WTC11 (cell line): ENCODE data around the gene NDUFA3. TPM values are rescaled to one million over a fixed set of nuclear protein-coding genes. Genes with fewer than 3 reads are reported as not detected.

Source experiments
- AFF4 ChIP-seq: sonication (generic); formaldehyde crosslinking; IDR thresholded peaks from 2 replicates; pipeline ENCODE4 v1.8.1; 2023; ENCODE audit warnings: mild to moderate bottlenecking, missing genetic modification reagents, borderline replicate concordance
- CBFB ChIP-seq: sonication (generic); formaldehyde crosslinking; IDR thresholded peaks from 2 replicates; pipeline ENCODE4 v1.8.1; 2022; ENCODE audit warnings: mild to moderate bottlenecking, low read depth, missing genetic modification reagents
- E2F5 ChIP-seq: sonication (generic); formaldehyde crosslinking; IDR thresholded peaks from 2 replicates; pipeline ENCODE4 v1.8.1; 2022; ENCODE audit warnings: mild to moderate bottlenecking, moderate library complexity, missing genetic modification reagents
- ELF4 ChIP-seq: sonication (generic); formaldehyde crosslinking; IDR thresholded peaks from 2 replicates; pipeline ENCODE4 v1.8.1; 2022; ENCODE audit warnings: low read depth, mild to moderate bottlenecking, moderate library complexity, missing genetic modification reagents
- EMX1 ChIP-seq: fragments of 250-450 bp; sonication (Bioruptor Pico); IDR thresholded peaks from 2 replicates; pipeline ENCODE4 v1.8.0; 2021; ENCODE audit warnings: mild to moderate bottlenecking
- NFYB ChIP-seq: sonication (generic); formaldehyde crosslinking; conservative IDR thresholded peaks from 2 replicates; pipeline ENCODE4 v1.8.0; 2022; ENCODE audit warnings: low read depth, missing genetic modification reagents
- NR1H2 ChIP-seq: sonication (generic); formaldehyde crosslinking; IDR thresholded peaks from 2 replicates; pipeline ENCODE4 v1.9.0; 2021; ENCODE audit warnings: mild to moderate bottlenecking, moderate library complexity, missing genetic modification reagents
- PRRX2 ChIP-seq: fragments of 250-450 bp; sonication (Bioruptor Pico); IDR thresholded peaks from 2 replicates; pipeline ENCODE4 v1.8.0; 2021; ENCODE audit warnings: mild to moderate bottlenecking
- SMAD3 ChIP-seq: sonication (generic); formaldehyde crosslinking; IDR thresholded peaks from 2 replicates; pipeline ENCODE4 v1.8.0; 2022; ENCODE audit warnings: missing genetic modification reagents, mild to moderate bottlenecking, borderline replicate concordance
- SP1 ChIP-seq: sonication (generic); formaldehyde crosslinking; conservative IDR thresholded peaks from 2 replicates; pipeline ENCODE4 v1.8.1; 2022; ENCODE audit warnings: missing genetic modification reagents
- TEAD4 ChIP-seq: sonication (generic); formaldehyde crosslinking; IDR thresholded peaks from 2 replicates; pipeline ENCODE4 v1.8.0; 2022; ENCODE audit warnings: mild to moderate bottlenecking, missing genetic modification reagents
- ZBTB21 ChIP-seq: sonication (generic); formaldehyde crosslinking; IDR thresholded peaks from 2 replicates; pipeline ENCODE4 v1.8.1; 2023; ENCODE audit warnings: mild to moderate bottlenecking, missing genetic modification reagents, borderline replicate concordance
- ZNF281 ChIP-seq: sonication (generic); formaldehyde crosslinking; IDR thresholded peaks from 2 replicates; pipeline ENCODE4 v1.8.0; 2023; ENCODE audit warnings: mild to moderate bottlenecking, missing genetic modification reagents
- ZNF423 ChIP-seq: fragments of 250-450 bp; sonication (Bioruptor Pico); IDR thresholded peaks from 2 replicates; pipeline ENCODE4 v2.1.2; 2022; ENCODE audit warnings: mild to moderate bottlenecking, moderate library complexity
- ZNF425 ChIP-seq: fragments of 250-450 bp; sonication (Bioruptor Pico); conservative IDR thresholded peaks from 2 replicates; pipeline ENCODE4 v1.9.0; 2021; ENCODE audit warnings: mild to moderate bottlenecking
- ZNF671 ChIP-seq: fragments of 250-450 bp; sonication (Bioruptor Pico); IDR thresholded peaks from 2 replicates; pipeline ENCODE4 v1.8.0; 2021; ENCODE audit warnings: mild to moderate bottlenecking
- total RNA-seq: library from RNA; stranded (reverse); gene quantifications from 3 replicates; pipeline ENCODE4 v1.2.3, GENCODE V29; 2021
- TF ChIP-seq, protein P1 (sequence below): sonication (generic); formaldehyde crosslinking; IDR thresholded peaks from 2 replicates; pipeline ENCODE4 v1.8.0; 2022; ENCODE audit warnings: missing genetic modification reagents
- TF ChIP-seq, protein P2 (sequence below): sonication (generic); formaldehyde crosslinking; IDR thresholded peaks from 2 replicates; pipeline ENCODE4 v1.8.0; 2023; ENCODE audit warnings: missing genetic modification reagents
- TF ChIP-seq, protein P3 (sequence below): fragments of 250-450 bp; sonication (Bioruptor Pico); IDR thresholded peaks from 2 replicates; pipeline ENCODE4 v1.9.0; 2021; ENCODE audit warnings: moderate library complexity, mild to moderate bottlenecking, inconsistent platforms, borderline replicate concordance
- TF ChIP-seq, protein P4 (sequence below): fragments of 250-450 bp; sonication (Bioruptor Pico); IDR thresholded peaks from 2 replicates; pipeline ENCODE4 v2.1.2; 2022; ENCODE audit warnings: mild to moderate bottlenecking, moderate library complexity

NDUFA3 gene
- total RNA-seq, 1 experiment from 2014 or later: 181 TPM

- TF ChIP-seq E2F5 (peak; percentile 69; the same call in 1 of the 2 replicates), ZNF671 (CRISPR knock-in tag) (no peak), EMX1 (CRISPR knock-in tag) (no peak), AFF4 (CRISPR knock-in tag) (no peak), ZBTB21 (CRISPR knock-in tag) (no peak), ELF4 (no peak), CBFB (no peak), NFYB (CRISPR knock-in tag) (peak; percentile 91), SMAD3 (CRISPR knock-in tag) (no peak), TEAD4 (no peak), ZNF425 (CRISPR knock-in tag) (no peak), PRRX2 (CRISPR knock-in tag) (no peak), ZNF281 (CRISPR knock-in tag) (peak; percentile 77; the same call in 1 of the 2 replicates), SP1 (CRISPR knock-in tag) (peak; percentile 80; the same call in 1 of the 2 replicates), ZNF423 (CRISPR knock-in tag) (no peak), NR1H2 (no peak)
- TF ChIP-seq, protein P1, sequence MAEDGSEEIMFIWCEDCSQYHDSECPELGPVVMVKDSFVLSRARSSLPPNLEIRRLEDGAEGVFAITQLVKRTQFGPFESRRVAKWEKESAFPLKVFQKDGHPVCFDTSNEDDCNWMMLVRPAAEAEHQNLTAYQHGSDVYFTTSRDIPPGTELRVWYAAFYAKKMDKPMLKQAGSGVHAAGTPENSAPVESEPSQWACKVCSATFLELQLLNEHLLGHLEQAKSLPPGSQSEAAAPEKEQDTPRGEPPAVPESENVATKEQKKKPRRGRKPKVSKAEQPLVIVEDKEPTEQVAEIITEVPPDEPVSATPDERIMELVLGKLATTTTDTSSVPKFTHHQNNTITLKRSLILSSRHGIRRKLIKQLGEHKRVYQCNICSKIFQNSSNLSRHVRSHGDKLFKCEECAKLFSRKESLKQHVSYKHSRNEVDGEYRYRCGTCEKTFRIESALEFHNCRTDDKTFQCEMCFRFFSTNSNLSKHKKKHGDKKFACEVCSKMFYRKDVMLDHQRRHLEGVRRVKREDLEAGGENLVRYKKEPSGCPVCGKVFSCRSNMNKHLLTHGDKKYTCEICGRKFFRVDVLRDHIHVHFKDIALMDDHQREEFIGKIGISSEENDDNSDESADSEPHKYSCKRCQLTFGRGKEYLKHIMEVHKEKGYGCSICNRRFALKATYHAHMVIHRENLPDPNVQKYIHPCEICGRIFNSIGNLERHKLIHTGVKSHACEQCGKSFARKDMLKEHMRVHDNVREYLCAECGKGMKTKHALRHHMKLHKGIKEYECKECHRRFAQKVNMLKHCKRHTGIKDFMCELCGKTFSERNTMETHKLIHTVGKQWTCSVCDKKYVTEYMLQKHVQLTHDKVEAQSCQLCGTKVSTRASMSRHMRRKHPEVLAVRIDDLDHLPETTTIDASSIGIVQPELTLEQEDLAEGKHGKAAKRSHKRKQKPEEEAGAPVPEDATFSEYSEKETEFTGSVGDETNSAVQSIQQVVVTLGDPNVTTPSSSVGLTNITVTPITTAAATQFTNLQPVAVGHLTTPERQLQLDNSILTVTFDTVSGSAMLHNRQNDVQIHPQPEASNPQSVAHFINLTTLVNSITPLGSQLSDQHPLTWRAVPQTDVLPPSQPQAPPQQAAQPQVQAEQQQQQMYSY: no peak
- TF ChIP-seq, protein P2, sequence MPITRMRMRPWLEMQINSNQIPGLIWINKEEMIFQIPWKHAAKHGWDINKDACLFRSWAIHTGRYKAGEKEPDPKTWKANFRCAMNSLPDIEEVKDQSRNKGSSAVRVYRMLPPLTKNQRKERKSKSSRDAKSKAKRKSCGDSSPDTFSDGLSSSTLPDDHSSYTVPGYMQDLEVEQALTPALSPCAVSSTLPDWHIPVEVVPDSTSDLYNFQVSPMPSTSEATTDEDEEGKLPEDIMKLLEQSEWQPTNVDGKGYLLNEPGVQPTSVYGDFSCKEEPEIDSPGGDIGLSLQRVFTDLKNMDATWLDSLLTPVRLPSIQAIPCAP: no peak
- TF ChIP-seq, protein P3, sequence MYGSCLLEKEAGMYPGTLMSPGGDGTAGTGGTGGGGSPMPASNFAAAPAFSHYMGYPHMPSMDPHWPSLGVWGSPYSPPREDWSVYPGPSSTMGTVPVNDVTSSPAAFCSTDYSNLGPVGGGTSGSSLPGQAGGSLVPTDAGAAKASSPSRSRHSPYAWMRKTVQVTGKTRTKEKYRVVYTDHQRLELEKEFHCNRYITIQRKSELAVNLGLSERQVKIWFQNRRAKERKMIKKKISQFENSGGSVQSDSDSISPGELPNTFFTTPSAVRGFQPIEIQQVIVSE (CRISPR knock-in tag): no peak
- TF ChIP-seq, protein P4, sequence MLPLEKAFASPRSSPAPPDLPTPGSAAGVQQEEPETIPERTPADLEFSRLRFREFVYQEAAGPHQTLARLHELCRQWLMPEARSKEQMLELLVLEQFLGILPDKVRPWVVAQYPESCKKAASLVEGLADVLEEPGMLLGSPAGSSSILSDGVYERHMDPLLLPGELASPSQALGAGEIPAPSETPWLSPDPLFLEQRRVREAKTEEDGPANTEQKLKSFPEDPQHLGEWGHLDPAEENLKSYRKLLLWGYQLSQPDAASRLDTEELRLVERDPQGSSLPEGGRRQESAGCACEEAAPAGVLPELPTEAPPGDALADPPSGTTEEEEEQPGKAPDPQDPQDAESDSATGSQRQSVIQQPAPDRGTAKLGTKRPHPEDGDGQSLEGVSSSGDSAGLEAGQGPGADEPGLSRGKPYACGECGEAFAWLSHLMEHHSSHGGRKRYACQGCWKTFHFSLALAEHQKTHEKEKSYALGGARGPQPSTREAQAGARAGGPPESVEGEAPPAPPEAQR (CRISPR knock-in tag): no peak
Measured at GRCh38 chr19:54115109-54116063, 12.7 kb downstream of the NDUFA3 start, which contains the start of the genes PRPF31 and TFPT (continued).
